ENCODE data around the gene MLF2. TPM values are rescaled to one million over a fixed set of nuclear protein-coding genes. Genes with fewer than 3 reads are reported as not detected.

The MLF2 gene
- polyA plus RNA-seq, 2 of the 4 experiments (the other 2 are of a cell fraction), result 295 to 302 TPM

GRCh38 chr12:6723607-6724408 is 29.1 kb downstream of the MLF2 start, which contains the start of gene COPS7A (continued):
- no peak for TF ChIP-seq EHMT2 (IDR thresholded peaks at IDR 0.05; ENCODE audit: low read depth)
- TF ChIP-seq HOXB13 (CRISPR knock-in tag; IDR thresholded peaks at IDR 0.05; ENCODE audit: low read depth), result peak; percentile 81; the same call in 1 of the 2 replicates
- TF ChIP-seq RCOR1 (IDR thresholded peaks at IDR 0.05; ENCODE audit: low read depth, low read length), result no peak
- TF ChIP-seq, protein P1, sequence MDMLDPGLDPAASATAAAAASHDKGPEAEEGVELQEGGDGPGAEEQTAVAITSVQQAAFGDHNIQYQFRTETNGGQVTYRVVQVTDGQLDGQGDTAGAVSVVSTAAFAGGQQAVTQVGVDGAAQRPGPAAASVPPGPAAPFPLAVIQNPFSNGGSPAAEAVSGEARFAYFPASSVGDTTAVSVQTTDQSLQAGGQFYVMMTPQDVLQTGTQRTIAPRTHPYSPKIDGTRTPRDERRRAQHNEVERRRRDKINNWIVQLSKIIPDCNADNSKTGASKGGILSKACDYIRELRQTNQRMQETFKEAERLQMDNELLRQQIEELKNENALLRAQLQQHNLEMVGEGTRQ (IDR thresholded peaks at IDR 0.05), result peak; percentile 98
- peak; percentile 85; the same call in 1 of the 2 replicates for TF ChIP-seq MYC (IDR thresholded peaks at IDR 0.05; ENCODE audit: borderline replicate concordance, low read length)
- peak; percentile 99 for TF ChIP-seq E2F6 (IDR thresholded peaks at IDR 0.05; ENCODE audit: borderline replicate concordance, low read depth)
- TF ChIP-seq NFE2L2 (conservative IDR thresholded peaks at IDR 0.05; ENCODE audit: low read length), result 0 out of 2 replicates have a peak, but pooled peaks have one; percentile 2

DNA sequence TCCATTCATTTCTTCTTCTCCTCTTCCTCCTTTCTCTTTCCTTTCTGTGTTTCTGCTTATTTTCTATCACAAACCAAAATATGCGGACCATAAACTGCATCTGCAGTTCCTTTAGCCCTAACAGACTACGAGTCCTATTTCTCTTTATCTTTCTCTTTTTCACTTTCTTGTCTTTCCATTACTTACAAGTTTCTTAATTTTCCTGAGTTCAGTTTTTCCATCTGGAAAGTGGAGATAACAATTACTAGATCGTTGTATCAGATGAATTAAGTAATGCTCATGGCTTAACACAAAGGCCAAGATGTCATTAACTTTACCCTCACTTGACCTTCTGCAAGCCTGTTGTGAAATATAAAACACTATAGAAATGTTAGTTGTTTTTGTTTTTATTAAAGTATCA is 30.1 kb downstream of the MLF2 start:
- Histone ChIP-seq H3K4me3 (peak overlapping the region; percentile 61; the same call in 2 of the 3 replicates), H3K4me1 (peaks cover 13% of the 10 kb centered on the region), H3K9me3 (no peaks in the 10 kb centered on the region), H3K27ac (peak overlapping the region in 1 of 2 experiments; percentile 89; a peak in 2 of 6 replicates), H3K4me2 (peak overlapping the region; percentile 61)
- ChIA-PET CTCF (interaction anchor here (1.0 to 7.6 kb wide), 9 partner anchors 8 to 320 kb away, joined by 3 to 52 read pairs (median 4); partner anchors contain the start of genes MLF2 and ZNF384), POLR2A (interaction anchor here (0.6 to 3.0 kb wide), 12 partner anchors 11 to 221 kb away, joined by 4 to 86 read pairs (median 8); partner anchors contain the start of genes C12orf57, MLF2, NOP2 and PTMS)
- ATAC-seq, result no peak
- FAIRE-seq, result no peak
- DNase-seq (ENCODE audit: low read depth in 1 of 2, low spot score in 1 of 2), result no peak
- 78% methylated on average over 3 of the region's 3 CpGs for WGBS (ENCODE audit: missing lambda C conversion rate)
- TF ChIP-seq HOXB13 (CRISPR knock-in tag; IDR thresholded peaks at IDR 0.05; ENCODE audit: low read depth) (no peak), JUN (IDR thresholded peaks at IDR 0.05) (no peak), NR3C1 (IDR thresholded peaks at IDR 0.05) (no peak), RAD21 (conservative IDR thresholded peaks at IDR 0.05 in 1 of 2, IDR thresholded peaks at IDR 0.05 in 1 of 2) (no peak), POLR2AphosphoS2 (conservative IDR thresholded peaks at IDR 0.05; ENCODE audit: low read length) (no peak), ZFP36 (IDR thresholded peaks at IDR 0.05; ENCODE audit: borderline replicate concordance, partially characterized antibody) (no peak), NFE2L2 (conservative IDR thresholded peaks at IDR 0.05; ENCODE audit: low read length) (no peak), POLR2A (IDR thresholded peaks at IDR 0.05; ENCODE audit: low read length) (no peak), BCL3 (IDR thresholded peaks at IDR 0.05) (no peak), KDM5A (IDR thresholded peaks at IDR 0.05) (no peak), HEYL (CRISPR knock-in tag; IDR thresholded peaks at IDR 0.05) (no peak), EHF (CRISPR knock-in tag; IDR thresholded peaks at IDR 0.05) (no peak), E2F6 (IDR thresholded peaks at IDR 0.05; ENCODE audit: borderline replicate concordance, low read depth) (no peak)
- TF ChIP-seq, protein P2, sequence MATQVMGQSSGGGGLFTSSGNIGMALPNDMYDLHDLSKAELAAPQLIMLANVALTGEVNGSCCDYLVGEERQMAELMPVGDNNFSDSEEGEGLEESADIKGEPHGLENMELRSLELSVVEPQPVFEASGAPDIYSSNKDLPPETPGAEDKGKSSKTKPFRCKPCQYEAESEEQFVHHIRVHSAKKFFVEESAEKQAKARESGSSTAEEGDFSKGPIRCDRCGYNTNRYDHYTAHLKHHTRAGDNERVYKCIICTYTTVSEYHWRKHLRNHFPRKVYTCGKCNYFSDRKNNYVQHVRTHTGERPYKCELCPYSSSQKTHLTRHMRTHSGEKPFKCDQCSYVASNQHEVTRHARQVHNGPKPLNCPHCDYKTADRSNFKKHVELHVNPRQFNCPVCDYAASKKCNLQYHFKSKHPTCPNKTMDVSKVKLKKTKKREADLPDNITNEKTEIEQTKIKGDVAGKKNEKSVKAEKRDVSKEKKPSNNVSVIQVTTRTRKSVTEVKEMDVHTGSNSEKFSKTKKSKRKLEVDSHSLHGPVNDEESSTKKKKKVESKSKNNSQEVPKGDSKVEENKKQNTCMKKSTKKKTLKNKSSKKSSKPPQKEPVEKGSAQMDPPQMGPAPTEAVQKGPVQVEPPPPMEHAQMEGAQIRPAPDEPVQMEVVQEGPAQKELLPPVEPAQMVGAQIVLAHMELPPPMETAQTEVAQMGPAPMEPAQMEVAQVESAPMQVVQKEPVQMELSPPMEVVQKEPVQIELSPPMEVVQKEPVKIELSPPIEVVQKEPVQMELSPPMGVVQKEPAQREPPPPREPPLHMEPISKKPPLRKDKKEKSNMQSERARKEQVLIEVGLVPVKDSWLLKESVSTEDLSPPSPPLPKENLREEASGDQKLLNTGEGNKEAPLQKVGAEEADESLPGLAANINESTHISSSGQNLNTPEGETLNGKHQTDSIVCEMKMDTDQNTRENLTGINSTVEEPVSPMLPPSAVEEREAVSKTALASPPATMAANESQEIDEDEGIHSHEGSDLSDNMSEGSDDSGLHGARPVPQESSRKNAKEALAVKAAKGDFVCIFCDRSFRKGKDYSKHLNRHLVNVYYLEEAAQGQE (IDR thresholded peaks at IDR 0.05), result no peak

Measured in A549 (cell line).